CMK (cell line): ENCODE data around the gene FOXG1.

Experiments used
- DNase-seq: peaks from one replicate; pipeline ENCODE4 v3.0.0-alpha.2; 2010; ENCODE audit warnings: low read depth

Gene FOXG1

DNA sequence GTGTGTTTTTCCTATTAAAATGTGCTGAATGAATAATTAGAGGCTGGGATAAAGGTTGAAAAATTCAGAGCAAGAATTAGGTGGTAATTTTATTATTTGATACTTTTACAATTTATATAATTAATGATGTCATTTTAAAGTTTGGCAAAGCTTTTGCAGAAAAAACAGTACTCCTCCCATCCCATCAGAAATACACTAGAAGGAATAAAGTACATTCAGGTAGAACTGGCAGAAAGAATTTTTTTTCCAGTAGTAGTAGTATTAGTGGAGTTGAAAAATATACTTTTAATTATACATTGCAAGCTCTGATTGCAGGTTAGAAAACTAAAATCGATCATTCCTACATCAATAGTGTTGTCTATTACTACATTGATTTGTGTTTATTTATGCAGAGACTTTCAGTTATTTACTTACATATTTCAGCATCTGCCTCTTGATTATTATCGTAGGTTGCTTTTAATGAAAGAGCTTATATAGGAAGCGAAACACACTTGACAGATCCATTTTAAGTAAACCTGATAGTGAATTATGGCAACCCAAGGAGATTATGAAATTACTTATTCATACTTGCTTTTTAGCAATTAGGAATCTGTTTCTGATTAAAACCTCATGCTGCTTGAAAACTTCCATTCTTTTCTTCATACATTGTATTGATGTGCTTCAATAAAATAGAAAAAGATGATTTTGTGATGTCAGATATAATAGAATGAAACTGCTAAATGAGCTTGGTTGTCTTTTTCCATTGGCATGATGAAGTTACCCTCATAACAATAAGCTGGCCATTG lies 10.1 kb downstream of the FOXG1 start:
- no peak for DNase-seq

DNA sequence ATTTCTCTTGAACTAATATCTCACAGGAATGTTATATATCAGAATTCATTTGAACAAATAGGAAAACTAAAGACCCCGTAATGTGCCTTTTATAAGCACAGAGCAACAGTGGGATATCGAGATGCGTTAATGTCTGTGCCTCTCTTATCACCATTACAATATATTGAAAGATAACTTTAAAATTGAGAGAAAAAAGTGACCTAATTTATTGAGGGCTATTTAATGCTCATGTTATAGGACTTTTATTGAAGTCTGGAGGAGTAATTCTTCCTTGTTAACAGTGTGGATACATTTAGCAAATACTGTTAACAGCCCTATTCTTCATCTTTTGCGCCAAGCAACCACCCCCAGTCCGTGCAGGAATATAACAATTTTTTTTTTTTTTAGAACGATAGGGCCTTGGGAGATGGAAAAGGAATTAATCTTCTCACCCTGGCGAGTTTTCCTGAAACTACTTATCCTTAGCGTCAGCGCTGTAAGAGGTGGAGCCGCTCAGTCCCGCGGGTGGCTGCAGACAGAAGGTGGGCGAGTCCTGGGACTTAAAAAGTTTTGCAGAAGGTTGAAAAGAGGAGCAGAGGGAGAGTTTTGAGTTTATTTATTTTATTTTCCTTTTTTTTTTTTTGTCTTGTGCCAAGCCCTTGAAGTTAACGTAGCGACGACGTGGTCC lies 11.0 kb downstream of the FOXG1 start:
- DNase-seq = no peak

DNA sequence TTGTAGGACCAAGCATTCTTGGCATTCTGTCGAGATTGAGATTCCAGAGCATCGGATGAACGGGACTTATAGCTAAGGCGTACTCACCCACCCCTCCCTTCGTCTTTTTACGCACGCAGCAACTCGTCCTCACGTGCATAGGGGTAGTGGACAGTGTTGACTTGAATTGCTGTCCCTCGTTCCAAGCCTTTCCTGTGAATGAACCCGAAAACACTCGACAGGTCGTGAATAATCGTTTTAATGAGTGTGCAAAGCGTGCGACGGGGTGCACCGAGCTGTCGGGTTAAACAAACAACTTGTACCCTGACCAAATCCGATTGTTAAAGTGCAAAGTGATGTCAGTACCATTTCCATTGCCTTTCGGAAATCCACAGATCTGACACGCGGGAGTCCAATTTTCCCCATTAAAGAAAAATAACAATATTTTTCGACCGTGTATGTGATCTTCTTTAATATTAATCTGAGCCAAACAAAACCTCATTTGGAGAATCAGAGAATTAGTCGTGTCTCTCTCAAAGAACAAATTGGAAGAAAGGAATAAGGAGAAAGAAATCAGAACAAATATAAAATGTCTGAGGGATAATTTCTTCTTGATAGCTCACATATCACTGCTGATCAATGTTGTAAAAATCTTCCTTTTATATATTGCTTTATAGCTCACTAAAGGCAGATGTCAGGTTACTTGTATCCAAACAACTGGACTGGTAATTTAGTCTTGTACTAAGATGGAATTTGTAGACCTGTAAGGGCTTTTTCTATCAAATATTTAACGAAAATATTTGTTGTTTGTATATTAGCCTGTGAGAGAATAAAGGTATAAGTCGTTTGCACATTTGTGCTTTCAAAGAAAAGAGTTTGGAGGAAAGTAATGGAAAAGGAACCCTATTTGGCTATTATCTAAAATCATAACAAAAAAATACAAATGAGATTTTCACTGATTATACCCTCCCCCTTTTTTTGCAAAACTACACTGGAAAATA lies 11.8 kb downstream of the FOXG1 start:
- no peak for DNase-seq

DNA sequence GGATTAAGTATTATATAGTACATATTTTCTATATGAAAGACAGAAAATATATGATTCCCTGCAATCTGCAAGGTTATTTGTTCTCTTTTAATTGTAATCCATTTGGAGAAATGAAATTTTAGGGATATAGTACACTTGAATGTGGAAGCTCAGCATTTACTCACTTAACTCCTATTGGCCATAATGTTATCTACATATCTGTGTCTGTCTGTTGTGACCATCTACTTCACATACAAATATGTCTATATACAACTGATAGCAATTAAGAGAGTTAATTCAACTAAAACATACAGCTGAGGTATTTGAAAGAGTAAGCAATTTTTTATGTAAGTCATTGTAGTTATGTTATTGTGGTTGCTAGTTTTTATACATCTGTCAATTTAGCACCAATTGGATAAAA lies 12.9 kb downstream of the FOXG1 start:
- no peak for DNase-seq

DNA sequence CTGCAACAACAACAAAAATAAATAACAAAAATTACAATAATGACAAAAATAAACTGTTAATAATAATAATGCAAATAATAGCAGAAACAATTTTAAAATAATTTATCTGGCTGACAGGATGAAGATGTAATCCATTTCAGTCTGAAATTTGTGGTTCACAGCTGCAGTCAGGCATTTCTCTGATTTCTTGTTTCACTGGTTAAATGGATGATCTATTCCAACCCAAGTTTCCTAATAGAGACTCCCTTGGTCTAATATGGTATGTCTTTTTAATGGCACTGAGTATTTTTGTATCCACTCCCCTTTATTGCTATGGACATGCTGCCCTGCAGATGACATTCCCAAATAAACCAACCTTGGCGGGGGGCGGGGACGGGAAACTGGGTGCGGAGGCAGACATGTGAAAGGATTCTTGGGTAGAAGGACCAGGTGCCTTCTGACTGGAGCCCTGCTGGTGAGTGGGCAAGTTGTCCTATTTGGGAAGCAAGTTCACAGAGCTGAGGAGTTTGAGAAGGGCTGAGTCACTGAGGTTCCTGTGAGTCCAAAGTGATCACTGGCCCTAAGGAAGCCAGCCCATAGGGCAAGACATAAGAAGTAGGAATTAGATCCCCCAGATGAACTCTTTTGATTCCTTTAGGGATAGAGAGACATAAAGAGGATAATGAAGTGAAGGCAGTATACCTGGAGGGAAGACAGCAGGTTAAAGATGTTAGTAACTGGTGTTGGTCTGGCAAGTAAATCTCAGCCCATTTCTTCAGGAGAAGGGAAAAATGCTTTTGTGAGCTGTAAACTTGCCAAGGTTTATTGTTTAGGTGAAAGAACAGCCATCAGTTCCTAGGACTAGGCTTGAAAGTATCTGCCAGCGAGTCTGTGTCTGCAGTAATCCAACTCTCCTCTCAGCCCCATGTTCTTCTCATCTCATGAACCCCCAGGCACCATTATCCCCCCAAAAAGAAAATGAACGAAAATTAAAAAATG lies 14.5 kb downstream of the FOXG1 start:
- no peak for DNase-seq

DNA sequence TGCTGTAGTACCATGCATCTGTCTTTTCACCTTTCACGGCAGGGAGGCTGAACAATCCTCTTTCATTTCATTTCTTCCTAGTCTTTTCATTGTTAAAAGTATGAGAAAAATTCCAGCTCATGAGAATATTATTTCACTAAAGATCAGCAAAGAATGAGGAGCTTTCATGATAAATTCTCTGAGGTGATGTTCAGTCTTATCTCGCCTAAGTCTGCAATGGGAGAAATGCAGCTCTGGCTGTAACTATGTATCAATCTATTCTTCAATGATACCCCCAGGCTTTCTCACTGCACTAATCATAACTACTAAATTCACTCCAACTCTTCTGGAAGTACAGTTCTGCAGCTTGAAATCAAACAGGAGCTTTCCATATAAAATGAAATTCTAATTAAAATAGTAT lies 15.7 kb downstream of the FOXG1 start:
- DNase-seq = no peak

DNA sequence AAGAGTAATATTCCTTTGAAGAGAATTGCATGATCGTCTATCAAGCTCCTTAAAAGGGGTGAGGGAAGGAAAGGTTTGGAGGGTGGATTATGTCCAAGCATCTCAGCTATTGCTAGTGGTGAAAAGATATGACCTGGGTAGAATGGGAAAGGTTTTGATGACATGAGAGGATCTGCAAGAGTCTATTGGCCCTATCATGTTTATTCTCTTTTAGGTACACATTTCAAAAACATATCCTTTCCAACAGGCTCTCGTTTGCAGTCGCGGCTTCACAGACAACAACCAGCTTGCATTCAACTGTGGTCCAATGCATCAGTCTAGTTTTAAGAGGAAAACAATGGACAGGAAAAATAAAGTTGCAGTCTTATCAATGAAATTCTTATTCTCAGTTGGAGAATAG lies 17.1 kb downstream of the FOXG1 start:
- no peak for DNase-seq

DNA sequence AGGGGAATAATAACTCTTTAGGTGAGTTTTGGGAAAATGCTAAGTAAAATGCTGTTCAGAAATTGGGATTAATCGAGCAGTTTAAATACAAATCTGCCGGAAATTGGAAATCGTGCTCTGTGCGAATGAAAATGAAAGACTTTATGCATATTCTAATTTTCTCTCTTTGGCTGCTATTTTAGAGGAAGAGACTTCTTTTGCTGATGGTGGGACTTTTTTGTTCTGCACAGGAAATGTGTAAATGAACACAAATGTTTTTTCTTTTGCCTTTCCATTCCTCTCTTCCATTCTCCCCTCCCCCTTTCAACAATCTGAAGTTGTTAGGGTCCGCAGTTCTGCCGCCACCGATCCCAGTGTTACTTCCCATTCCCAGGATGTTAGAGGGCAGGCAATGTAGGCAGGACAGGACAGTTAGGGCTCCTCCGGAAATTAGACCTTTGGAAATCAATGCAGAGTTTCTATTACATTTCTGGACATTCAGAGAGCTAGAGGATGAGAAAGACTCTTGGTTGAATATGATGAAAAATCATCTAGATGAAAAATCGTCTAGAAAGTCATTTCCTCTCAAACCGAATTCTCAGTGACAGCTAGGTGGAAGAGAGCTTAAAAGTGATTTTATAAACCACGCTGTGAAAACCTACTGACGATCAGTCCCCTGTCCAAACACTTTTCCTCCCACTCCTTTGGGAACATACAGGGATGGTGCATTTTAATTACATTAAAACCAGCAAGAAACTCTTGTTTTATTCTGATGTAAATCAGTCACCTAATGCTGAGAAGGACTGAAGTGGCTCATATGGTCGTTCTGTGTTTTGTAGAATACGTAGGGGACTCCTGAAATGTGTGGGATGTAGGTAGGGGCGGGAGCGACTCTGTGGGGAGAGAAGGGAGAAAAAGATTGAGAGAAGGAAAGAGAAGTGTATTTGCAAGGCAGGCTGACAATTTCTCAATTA lies 17.8 kb downstream of the FOXG1 start:
- no peak for DNase-seq

DNA sequence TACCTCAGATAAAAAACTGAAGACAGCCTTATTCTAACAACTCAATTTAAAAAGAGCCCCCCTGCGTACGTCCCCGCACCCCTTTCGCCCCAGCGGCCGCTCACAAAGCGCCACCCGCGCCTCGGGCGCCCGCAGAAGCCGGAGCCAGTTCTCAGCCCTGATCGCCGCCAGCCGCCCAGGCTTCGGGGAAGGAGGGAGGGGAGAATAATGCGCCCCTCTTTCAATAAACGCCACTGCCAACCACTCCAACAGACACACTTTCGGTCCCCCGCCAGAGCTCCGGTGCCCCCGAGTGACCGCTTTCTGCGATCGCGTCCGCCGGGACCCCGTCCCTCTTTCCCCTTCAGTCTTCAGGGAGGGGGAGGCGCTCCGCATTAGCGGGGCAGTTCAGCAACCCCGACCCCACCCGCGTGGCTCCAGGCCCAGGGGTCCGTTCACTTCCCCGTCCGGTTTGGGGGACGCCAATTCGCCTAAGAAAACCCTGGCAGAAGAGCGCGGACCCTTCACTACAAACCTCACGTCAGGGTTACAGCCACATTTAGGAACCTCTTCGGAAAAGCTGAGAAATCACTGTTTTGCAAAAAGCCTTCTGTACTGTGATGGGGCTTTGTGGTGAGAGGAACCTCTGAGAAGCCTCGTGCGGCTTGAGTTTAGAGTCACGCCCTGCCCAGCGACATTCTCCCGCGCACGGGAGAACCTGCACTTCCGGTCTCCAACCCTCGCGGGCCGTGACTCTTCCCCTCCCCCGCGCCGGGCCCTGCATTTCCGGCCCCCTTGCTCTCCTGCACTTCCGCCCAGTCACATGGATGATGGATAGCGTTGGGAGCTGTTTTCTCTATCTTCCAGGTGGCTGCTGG lies 18.7 kb downstream of the FOXG1 start:
- no peak for DNase-seq

DNA sequence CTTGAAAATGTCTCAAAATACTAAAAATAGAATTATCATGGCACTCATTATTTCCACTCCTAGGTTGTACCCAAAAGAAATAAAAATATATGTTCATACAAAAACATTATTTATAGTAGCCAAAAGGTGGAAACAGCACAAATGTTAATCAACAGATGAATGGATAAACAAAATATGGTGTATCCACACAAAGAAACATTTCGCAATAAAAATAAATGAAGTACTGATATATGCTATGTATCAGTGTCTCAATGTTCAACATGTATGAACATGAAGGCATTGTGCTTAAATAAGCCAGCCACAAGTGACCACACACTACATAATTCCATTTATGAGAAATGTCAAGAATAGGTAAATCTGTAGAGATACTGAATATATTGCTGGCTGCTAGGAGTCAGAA lies 40.9 kb downstream of the FOXG1 start:
- DNase-seq = no peak

DNA sequence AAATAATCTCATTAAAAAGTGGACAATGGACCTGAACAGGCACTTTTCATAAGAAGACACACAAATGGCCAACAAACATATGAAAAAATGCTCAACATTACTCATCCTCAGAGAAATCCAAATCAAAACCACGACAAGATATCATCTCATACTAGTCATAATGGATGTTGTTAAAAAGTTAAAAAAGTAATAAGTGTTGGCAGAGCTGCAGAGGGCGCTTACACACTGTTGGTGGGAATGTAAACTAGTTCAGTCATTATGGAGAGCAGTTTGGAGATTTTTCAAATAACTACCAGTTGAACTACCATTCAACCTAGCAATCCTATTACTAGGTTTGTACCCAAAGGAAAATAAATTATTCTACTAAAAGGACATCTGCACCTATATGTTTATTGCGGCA lies 47.2 kb downstream of the FOXG1 start:
- DNase-seq = no peak
